Skeletal muscle satellite cell (primary cell): ENCODE results near the gene CHRM2.

Experiments
- H3K27me3 ChIP-seq: 2 replicates; pipeline ENCODE4 v1.7.0; 2013; ENCODE audit warnings: low read length; ENCODE audit not compliant: control insufficient read depth, insufficient read depth
- H3K36me3 ChIP-seq: 2 replicates; pipeline ENCODE4 v1.7.0; 2013; ENCODE audit warnings: mild to moderate bottlenecking, control low read depth, low read length; ENCODE audit not compliant: insufficient read depth
- H3K4me1 ChIP-seq: 2 replicates; pipeline ENCODE4 v1.7.0; 2013; ENCODE audit warnings: low read length; ENCODE audit not compliant: control insufficient read depth, insufficient read depth
- H3K4me2 ChIP-seq: 2 replicates; pipeline ENCODE4 v1.7.0; 2013; ENCODE audit warnings: mild to moderate bottlenecking, low read length
- H3K4me3 ChIP-seq: 2 replicates; pipeline ENCODE4 v1.7.0; 2013; ENCODE audit warnings: low read length
- H3K9ac ChIP-seq: 2 replicates; pipeline ENCODE4 v1.7.0; 2013; ENCODE audit warnings: mild to moderate bottlenecking, low read depth, low read length, moderate library complexity
- H3K9me3 ChIP-seq: replicated peaks from 2 replicates; pipeline ENCODE4 v1.7.0; 2013; ENCODE audit warnings: mild to moderate bottlenecking, control low read depth, low read length

The CHRM2 gene

DNA sequence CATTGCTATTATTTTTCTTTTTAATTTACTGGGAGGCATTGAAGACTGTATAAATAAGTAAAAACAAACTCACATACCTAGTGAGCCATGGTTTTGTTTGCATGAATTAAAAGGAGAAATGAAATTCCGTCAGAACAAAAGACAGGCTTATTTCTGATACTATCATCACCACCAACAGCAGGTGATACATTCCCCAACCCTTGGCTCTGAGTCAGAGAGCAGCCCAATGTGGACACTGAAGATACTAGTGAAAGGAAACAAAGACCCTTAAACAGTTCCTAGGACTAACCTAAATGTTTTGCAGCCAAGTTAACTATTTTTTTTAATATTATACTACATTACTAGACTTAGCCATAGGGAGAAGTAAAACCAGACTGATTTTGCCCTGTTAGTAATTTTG lies 31.6 kb downstream of the CHRM2 start:
- H3K4me2 ChIP-seq = no peak overlapping the region
- H3K27me3 ChIP-seq = no peaks in the 10 kb centered on the region
- H3K9me3 ChIP-seq = no peaks in the 10 kb centered on the region
- H3K9ac ChIP-seq = no peak overlapping the region
- no peaks in the 10 kb centered on the region for H3K4me1 ChIP-seq
- no peaks in the 10 kb centered on the region for H3K36me3 ChIP-seq
- H3K4me3 ChIP-seq = no peak overlapping the region

DNA sequence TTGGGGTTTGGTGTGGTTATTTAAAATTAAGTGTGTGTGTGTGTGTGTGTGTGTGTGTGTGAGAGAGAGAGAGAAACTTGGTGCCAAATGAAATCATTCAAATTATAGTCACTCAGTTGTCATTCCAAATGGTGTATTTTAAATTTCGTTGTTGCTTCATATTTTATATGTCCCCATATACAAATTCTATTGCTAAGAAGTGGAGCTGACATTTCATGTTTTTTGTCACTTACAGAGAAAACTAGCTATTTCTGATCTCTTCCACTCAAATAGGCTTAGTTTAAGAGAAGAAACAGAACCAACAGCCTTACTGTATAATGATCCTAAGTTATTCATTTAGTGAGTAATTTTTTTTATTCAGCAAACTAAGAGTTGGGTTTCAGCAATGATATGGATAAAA lies 42.3 kb downstream of the CHRM2 start:
- no peak overlapping the region for H3K4me2 ChIP-seq
- H3K4me3 ChIP-seq = no peak overlapping the region
- no peak overlapping the region for H3K9ac ChIP-seq
- H3K9me3 ChIP-seq = no peaks in the 10 kb centered on the region
- H3K36me3 ChIP-seq = no peaks in the 10 kb centered on the region
- H3K4me1 ChIP-seq = no peaks in the 10 kb centered on the region
- H3K27me3 ChIP-seq = no peaks in the 10 kb centered on the region

DNA sequence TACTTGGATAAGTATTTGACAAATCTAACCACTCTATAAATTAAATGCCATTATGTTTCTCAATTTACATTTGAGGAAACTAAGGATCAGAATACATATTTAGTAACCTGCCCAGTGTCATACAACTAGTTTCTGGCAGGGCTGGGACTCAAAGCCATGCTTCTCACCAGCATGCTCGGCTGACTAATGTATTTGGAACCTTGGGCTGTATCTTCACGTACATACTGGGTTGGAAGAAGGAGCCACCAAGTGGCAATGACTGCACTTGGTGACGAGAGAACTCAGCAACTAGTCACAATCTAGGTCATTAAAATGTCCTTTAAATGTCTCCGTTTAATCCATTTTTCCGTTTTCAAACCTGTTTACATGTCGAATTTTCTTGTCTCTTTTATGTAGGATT lies 42.9 kb downstream of the CHRM2 start:
- Histone ChIP-seq H3K4me1 (no peaks in the 10 kb centered on the region), H3K27me3 (no peaks in the 10 kb centered on the region), H3K9ac (no peak overlapping the region), H3K4me2 (no peak overlapping the region), H3K36me3 (no peaks in the 10 kb centered on the region), H3K9me3 (no peaks in the 10 kb centered on the region), H3K4me3 (no peak overlapping the region)

DNA sequence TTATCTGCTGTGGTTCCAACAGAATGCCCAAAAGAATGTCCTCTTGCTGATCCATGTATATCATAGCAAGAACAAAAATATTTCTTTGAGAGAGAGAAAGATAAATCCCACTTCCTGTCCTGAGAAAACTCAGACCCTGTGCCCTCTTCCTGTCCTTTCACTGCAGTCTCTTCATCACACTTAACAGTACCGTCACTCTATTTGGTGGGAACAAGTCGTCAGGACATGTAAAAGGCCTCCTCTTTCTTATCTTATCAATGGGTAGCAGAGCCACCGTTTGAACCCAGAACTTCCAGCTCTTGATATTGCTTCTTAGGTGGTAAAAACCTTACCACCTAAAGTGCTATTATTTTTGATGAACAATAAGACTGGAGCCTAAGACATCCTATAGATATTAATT lies 43.9 kb downstream of the CHRM2 start:
- H3K27me3 ChIP-seq = no peaks in the 10 kb centered on the region
- H3K36me3 ChIP-seq = no peaks in the 10 kb centered on the region
- no peak overlapping the region for H3K9ac ChIP-seq
- H3K4me3 ChIP-seq = no peak overlapping the region
- H3K4me2 ChIP-seq = no peak overlapping the region
- no peaks in the 10 kb centered on the region for H3K4me1 ChIP-seq
- no peaks in the 10 kb centered on the region for H3K9me3 ChIP-seq

DNA sequence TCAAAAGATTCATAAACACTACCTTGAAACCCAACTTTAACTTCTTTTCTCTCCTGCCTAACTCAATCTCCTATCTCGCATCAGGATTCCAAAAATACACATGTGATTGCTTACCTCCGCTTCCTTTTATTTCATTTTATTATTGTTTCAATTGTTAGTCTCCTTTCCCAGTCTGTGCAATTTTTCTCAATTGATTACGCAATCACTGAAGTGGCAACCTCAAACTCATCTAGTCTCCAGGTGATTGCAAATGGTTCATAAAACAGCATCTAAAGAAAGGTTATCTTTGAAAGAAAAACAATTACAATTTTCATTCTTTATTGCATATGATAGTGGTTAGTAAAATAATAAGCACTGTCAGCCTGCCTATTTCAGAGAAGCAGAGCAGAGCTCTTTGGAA lies 45.6 kb downstream of the CHRM2 start:
- Histone ChIP-seq H3K4me1 (no peaks in the 10 kb centered on the region), H3K4me2 (no peak overlapping the region)

DNA sequence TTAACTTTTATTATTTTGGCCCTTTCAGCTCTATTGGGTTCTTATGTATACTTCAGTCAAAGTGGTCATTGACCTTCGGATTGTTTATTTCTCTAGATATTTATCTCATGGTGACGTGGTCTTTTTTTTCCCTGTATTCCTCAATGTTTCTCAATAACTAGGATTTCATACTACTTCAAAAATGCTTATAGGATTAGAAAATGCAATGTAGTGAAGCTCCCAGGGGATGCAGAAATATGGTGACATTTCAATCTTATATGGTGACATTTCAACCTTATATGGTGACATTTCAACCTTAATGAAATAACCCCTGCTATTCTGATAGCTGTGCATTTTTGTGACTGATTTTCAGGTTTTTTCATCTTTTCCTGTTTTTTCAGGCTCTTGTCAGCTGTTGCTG lies 51.4 kb downstream of the CHRM2 start:
- H3K4me1 ChIP-seq = no peaks in the 10 kb centered on the region
- H3K4me2 ChIP-seq = no peak overlapping the region
- H3K27me3 ChIP-seq = no peaks in the 10 kb centered on the region
- H3K4me3 ChIP-seq = no peak overlapping the region
- no peaks in the 10 kb centered on the region for H3K9me3 ChIP-seq
- no peak overlapping the region for H3K9ac ChIP-seq
- H3K36me3 ChIP-seq = no peaks in the 10 kb centered on the region

More for the DNA sequence above, 45.6 kb downstream of the CHRM2 start:
- Histone ChIP-seq H3K9ac (no peak overlapping the region), H3K9me3 (no peaks in the 10 kb centered on the region), H3K27me3 (no peaks in the 10 kb centered on the region), H3K4me3 (no peak overlapping the region), H3K36me3 (no peaks in the 10 kb centered on the region)

DNA sequence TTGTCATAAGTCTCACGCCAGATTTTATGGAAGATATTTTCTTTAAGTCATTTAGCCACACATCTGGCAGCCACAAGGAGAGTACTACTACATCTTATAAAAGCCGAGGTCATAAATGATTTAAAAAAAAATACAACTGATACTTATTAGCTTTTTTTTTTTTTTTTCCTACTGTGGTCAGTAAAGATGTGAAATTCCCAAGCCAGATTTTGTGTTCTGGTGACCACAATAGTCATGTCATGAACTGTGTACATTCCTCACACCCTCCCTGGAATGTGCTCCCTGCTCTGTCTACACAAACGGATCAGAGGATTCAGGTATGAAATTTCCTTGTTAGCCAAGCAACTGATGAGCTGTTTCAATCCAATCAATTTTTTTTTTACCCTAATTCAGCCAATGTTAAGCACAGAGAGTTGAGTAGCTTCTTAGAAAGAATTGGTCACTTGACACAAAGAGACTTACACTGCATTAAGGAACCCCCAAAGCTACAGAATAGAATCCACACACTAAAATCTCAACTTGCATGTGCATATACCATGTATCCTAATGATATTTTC lies 54.7 kb downstream of the CHRM2 start:
- Histone ChIP-seq H3K4me1 (no peaks in the 10 kb centered on the region), H3K4me2 (no peak overlapping the region), H3K9ac (no peak overlapping the region), H3K9me3 (no peaks in the 10 kb centered on the region), H3K27me3 (no peaks in the 10 kb centered on the region), H3K4me3 (no peak overlapping the region), H3K36me3 (no peaks in the 10 kb centered on the region)

DNA sequence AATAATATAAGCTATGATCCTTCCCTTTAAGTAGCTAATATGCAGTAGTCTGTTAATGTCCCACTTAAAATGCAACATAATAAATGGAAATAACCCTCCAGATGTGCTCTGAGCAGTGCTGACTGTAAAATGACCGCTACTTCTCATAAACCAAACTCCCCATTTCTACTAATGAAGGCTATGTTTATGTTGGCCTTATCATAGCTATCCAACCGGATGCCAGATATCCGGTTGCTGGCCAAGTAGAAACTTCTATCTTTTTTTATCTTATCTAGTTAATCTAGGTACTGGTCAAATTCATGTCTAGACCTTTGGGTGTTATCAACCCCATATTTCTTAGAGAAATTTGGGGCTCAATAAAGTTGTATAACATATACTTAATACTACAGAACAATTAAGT lies 56.6 kb downstream of the CHRM2 start:
- Histone ChIP-seq H3K9me3 (no peaks in the 10 kb centered on the region), H3K9ac (no peak overlapping the region), H3K27me3 (no peaks in the 10 kb centered on the region), H3K4me3 (no peak overlapping the region), H3K4me2 (no peak overlapping the region), H3K4me1 (no peaks in the 10 kb centered on the region), H3K36me3 (no peaks in the 10 kb centered on the region)

DNA sequence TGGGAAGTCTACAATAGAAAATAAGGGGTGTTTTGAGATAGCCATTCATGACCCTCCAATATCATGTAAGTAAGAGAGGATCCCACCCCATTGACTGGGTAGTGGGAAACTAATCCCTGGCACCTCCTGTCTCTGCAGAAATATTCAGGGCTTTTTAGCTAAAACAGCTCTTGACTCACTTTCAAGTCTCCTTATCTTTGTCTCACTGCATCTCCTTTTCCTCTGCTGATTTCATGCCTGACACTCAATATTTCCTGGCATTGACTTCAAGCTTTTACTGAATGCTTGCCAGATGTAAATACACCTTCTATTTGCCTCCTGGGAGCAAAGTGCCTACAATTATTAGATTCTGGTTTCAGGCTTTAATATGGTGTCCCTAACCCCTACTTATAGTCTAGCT lies 57.1 kb downstream of the CHRM2 start:
- Histone ChIP-seq H3K4me2 (no peak overlapping the region), H3K4me1 (no peaks in the 10 kb centered on the region), H3K9me3 (no peaks in the 10 kb centered on the region), H3K27me3 (no peaks in the 10 kb centered on the region), H3K9ac (no peak overlapping the region), H3K4me3 (no peak overlapping the region), H3K36me3 (no peaks in the 10 kb centered on the region)

DNA sequence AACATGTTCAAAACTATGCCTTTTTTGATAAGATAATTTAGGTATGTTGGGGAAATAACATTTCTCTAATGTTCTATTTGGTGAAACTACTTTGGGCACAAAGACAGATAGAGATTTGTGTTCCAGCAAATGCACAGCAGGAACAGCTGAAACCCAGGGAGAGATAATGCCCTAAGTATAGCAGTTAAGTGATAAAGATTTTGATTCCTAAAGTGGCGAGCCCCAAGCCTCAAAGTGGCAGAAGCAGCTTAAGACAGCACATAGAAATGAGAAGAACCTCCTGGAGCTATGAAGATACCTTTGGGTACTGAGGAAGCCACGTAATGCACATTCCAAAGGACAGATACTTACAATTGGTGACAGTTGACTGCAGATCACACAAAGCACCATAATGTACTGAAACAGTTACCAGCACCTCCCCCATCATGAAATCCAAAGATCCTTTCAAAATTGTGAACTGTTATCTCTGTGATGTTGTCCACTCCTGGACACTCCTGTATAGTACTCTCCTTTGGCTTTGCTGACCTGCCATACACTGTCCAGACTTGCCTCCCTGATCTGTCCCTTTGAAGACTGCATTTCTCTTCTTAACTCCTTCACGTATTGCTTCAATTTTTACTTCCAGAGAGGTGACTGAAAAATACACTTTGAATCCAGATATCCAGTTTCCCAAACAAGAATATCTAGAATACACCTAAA lies 62.9 kb downstream of the CHRM2 start:
- peaks cover 3% of the 10 kb centered on the region for H3K9me3 ChIP-seq
- H3K36me3 ChIP-seq = no peaks in the 10 kb centered on the region
- H3K27me3 ChIP-seq = no peaks in the 10 kb centered on the region

DNA sequence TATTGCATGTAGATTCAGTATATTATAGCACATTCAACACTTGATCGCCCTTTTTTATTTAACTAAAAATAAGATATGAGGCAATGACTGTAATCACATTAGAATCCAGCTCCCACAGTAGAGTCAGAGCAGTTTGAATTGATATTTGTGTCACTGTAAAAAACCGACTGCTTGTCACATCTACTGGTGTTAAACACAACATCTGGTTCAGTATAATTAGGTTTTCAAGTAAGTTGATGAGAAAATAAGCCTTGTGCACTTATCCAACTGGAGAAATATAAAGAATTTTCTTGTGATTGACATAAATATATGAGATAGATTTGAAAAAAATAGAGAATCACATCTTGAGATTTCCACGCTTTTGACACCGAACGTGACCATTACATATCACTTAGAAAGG lies 69.0 kb downstream of the CHRM2 start:
- Histone ChIP-seq H3K4me3 (no peak overlapping the region), H3K27me3 (no peaks in the 10 kb centered on the region), H3K4me2 (no peak overlapping the region), H3K9ac (no peak overlapping the region), H3K36me3 (no peaks in the 10 kb centered on the region), H3K9me3 (no peaks in the 10 kb centered on the region), H3K4me1 (no peaks in the 10 kb centered on the region)

More for the DNA sequence above, 62.9 kb downstream of the CHRM2 start:
- Histone ChIP-seq H3K4me1 (no peaks in the 10 kb centered on the region), H3K9ac (no peak overlapping the region), H3K4me2 (no peak overlapping the region), H3K4me3 (no peak overlapping the region)

DNA sequence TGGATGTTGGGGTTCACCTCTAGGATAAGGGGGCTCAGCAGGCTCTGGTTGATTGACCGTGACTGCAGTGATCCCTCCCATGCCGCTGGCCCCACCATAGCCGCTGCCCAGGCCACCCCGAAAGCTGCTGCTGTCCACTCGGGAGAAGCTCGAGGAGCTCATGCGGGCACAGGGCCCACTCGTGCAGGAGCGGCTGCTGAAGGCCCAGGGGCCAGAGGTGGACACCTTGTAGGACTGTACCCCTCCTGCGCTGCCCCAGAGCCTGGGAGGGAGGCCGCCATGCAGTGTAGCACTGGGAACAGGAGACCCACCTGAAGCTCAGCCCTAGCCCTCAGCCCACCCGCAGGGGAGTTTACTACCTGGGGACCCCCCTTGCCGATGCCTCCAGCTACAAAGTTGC lies 70.0 kb downstream of the CHRM2 start:
- H3K4me3 ChIP-seq = no peak overlapping the region
- H3K4me1 ChIP-seq = no peaks in the 10 kb centered on the region
- H3K9me3 ChIP-seq = no peaks in the 10 kb centered on the region
- no peaks in the 10 kb centered on the region for H3K36me3 ChIP-seq
- no peaks in the 10 kb centered on the region for H3K27me3 ChIP-seq
- no peak overlapping the region for H3K4me2 ChIP-seq
- no peak overlapping the region for H3K9ac ChIP-seq
